Measurements from ENCODE around the gene RFESD. TPM values are rescaled to one million over a fixed set of nuclear protein-coding genes. Genes with fewer than 3 reads are reported as not detected.
"Not testable (repeated sequence)": the region's sequence is repeated elsewhere in the genome, so short reads cannot be mapped to it uniquely, and the experiment has no call there.

Gene RFESD
- total RNA-seq, 1 experiment from 2014 or later, result 1.9 TPM

GRCh38 chr5:95660060-95660459 is 13.5 kb downstream of the RFESD start:
- DNase-seq (ENCODE audit: low read depth), result no peak

DNA sequence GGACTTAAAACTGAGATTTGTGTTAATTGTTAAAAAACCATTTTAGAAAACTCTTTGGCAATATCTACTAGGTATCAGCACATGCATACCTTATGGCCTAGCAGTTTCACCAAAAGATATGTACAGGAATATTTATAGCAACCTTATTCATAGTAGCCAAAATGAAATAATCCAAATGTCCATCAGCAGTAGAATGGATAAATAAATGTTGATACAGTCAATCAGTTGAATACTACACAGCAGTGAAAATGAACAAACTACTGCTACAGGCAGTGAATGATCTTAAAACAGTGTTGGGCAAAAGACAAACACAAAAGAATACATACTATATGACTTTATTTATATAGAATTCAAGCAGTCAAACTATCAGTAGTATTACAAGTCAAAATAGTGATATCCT is 16.4 kb downstream of the RFESD start:
- no peak for DNase-seq (ENCODE audit: low read depth)

DNA sequence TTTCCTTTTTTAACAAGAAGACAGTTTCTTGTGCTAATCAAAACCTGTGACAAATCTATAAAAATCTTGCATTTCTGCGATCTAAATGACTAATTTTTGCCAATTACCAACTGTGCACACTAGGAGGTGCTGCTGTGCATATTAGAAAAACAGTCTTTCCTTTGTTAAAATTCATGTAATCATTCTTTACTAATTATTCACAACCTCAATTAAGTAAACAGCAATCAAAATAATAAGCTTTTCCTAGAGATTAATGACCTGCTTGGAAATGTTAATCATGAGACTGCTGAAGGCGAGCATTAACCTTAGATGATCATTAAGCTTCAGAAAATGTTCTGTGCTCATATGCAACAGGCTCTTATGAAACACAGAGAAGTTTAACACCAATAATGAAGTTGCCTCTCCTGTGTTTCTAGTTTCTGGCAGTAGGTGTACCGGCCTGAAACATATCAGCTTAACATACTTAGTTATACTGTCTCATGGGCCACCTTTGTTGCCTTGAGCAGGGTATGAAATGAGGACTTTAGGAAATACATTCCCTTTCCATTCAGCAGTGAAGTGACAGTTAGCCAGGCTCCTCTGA is 17.7 kb downstream of the RFESD start:
- peak; percentile 50 for DNase-seq (ENCODE audit: low read depth)

DNA sequence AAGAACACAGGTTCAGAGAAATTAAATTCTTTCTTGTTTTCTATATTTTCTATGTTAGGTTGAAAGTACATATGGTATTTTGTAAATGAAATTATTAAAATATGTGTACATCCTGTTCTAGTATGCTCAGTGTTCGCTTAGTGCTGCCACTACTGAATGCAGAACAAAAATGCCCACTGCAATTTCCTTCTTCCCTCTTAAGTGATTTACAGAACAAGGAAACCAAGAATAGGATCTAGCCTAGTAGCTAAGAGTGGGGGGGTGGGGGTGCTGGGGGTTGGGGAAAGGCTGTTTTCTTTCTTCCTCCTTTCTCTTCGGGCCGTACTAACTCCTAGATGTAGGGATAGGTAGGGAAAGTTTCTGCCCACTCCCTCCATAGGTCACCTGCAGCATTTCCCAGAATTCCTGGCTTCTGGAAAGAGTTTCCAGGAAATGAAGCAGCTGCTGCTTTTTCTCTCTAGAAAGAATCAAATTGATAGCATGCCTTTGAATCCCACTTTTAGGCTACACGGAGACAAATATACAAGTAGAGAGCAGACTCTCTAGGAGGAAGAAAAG is 20.6 kb downstream of the RFESD start:
- no peak for DNase-seq (ENCODE audit: low read depth)

GRCh38 chr5:95667678-95668077 is 21.1 kb downstream of the RFESD start:
- no peak for DNase-seq (ENCODE audit: low read depth)

GRCh38 chr5:95668216-95668615 is 21.6 kb downstream of the RFESD start:
- DNase-seq (ENCODE audit: low read depth), result peak; percentile 43

- no peak for DNase-seq (ENCODE audit: low read depth)
Measured at GRCh38 chr5:95668728-95669127, 22.2 kb downstream of the RFESD start.

- peak; percentile 98 for DNase-seq (ENCODE audit: low read depth)
Measured at GRCh38 chr5:95669540-95669939, 23.0 kb downstream of the RFESD start.

DNA sequence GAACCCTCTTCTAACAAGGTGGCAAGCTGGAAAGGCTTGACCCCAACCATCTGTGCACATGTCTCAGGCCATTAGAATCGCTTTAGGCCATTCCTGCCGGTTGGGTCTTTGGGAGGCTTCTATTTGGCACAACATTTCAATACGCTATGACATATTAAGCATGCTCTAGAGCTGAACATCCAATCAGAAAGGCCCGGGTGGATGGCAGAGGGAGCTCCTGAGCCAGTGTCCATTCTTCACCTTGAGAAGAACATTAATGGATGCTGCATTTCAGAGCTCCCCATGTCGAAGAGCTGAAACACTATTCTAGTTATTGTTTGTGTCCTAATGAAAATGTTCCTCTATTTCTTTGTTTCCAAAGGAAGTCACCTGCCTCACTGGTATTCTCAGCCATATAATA is 23.4 kb downstream of the RFESD start:
- no peak for DNase-seq (ENCODE audit: low read depth)

DNA sequence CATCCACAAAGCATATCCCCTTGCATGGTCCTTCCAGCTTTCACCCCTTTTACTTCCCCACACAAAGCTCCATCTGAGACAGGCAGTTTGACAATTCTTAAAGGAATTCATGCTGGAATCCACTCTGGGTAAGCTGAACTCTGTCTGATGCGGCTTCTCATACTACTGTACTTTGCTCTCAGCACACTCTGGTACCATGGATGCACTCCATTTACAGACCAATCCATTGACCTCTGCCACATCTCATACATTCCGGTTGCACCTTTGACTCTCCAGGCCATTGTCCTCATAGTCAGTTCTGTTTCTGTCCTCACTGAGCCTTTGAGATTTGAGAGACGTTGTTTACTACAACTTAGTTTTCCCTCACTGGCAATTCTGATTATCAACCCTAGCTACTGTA is 24.0 kb downstream of the RFESD start:
- no peak for DNase-seq (ENCODE audit: low read depth)

DNA sequence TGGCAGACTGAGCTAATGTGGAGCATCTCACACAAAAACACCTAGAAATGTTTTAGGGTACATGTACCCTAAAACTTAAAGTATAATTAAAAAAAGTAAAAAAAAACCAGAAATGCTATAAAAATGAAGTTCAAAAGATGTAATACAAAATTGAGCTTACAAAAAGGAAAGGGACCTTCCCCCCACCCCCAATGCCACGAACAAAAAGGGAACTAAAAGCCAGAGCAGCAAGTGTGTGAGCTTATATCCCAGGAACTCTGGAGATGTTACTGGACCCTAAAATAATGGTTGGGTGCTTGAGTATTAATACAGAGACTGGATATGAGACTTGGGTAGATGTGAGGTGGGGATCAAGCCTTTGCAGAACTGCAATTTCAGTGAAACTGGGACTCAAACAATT is 25.2 kb downstream of the RFESD start:
- DNase-seq (ENCODE audit: low read depth), result no peak

GRCh38 chr5:95672641-95673040 is 26.1 kb downstream of the RFESD start:
- no peak for DNase-seq (ENCODE audit: low read depth)

- DNase-seq (ENCODE audit: low read depth), result peak; percentile 20
Measured at GRCh38 chr5:95673081-95673480, 26.5 kb downstream of the RFESD start.

- no peak for DNase-seq (ENCODE audit: low read depth)
Measured at GRCh38 chr5:95682891-95683290, 36.3 kb downstream of the RFESD start, which contains the start of gene SPATA9. Gene SPATA9 (minus strand): TSS chr5:95682991. CDS start chr5:95682854, 137 bp downstream.

DNA sequence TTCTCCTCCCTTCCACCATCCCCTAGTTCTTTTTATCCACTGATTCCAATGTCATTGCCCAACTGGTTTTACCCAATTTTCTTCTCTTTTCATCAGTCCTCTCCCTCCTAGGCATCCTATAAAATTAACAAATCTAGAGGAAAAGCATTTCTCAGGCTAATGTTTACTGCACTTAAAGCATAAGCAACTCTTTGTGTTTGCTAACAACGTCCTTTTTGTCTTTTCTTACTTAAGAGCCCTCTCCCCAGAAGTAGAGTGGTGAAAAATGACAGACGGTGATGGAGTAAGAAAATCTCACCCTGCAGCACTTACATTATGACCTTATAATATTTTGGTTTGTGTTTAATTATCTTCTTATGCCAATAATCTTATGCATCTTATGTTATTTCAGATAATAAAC is 37.8 kb downstream of the RFESD start:
- DNase-seq (ENCODE audit: low read depth), result no peak

DNA sequence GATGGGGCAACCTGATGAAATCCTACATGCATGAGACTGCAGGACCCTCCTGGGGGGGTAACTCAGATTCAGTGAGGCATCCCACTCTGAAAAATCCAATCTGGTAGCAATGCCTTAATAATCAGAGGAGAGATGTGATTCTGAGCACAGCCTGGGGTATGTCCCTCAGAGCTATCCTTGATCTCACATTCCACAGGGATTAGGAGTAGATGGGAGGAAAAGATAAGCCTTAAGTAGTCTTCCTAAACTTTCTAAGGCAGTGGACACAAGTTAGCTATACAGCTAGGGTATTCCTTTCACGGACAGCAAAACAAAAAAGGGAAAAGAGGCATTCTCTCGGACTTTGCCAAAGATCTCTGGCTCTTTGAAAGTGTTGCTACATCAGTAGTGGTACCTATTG is 40.1 kb downstream of the RFESD start:
- DNase-seq (ENCODE audit: low read depth), result no peak

- DNase-seq (ENCODE audit: low read depth), result no peak
Measured at GRCh38 chr5:95689680-95690079, 43.1 kb downstream of the RFESD start.

- DNase-seq (ENCODE audit: low read depth), result no peak
Measured at GRCh38 chr5:95690333-95690732, 43.8 kb downstream of the RFESD start.

DNA sequence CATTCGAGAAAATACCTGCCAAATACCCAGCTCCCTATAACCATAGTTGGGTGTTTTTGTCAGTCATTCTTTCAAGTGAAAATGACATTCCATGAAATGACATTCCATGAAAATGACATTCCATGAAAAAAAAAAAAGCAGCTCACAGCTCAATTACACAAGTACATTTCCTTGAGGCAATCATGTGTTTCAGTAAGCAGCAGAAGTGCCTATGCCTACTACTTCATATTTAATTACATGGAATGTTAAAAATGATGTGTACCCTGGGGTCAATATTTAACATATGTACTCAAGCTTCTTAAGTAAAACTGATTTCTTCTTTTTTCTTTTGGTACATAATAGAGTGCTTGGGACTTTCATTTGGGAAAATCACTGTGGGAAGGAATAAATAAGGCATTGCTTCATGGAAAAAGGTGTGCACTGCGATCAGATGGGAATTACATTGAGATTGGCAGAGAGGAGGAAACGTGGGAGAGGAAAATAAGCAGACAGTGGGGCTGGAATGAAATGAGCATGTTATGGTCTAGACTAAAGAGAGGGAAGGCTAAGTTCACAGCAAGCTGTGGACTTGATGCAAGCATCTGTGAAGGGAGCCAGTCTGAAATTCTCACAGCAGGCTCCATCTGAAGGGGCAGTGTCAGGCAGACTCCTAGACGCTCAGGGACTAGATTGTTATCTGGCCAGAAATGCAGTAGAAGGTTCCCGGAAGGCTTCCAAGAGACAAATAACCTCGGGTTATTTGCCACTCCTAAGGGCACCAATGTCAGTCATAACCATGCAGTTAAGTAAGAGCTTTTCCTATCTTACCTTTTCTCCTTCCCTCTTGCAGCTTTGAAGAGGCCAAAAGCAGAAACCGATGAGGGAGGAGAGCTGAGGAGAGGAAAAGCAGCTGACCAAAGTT is 51.5 kb downstream of the RFESD start:
- no peak for DNase-seq (ENCODE audit: low read depth)

- DNase-seq (ENCODE audit: low read depth), result no peak
Measured at GRCh38 chr5:95699337-95699736, 52.8 kb downstream of the RFESD start.

GRCh38 chr5:95701074-95701473 is 54.5 kb downstream of the RFESD start:
- DNase-seq (ENCODE audit: low read depth), result no peak

GRCh38 chr5:95704150-95704549 is 57.6 kb downstream of the RFESD start:
- DNase-seq (ENCODE audit: low read depth), result no peak

DNA sequence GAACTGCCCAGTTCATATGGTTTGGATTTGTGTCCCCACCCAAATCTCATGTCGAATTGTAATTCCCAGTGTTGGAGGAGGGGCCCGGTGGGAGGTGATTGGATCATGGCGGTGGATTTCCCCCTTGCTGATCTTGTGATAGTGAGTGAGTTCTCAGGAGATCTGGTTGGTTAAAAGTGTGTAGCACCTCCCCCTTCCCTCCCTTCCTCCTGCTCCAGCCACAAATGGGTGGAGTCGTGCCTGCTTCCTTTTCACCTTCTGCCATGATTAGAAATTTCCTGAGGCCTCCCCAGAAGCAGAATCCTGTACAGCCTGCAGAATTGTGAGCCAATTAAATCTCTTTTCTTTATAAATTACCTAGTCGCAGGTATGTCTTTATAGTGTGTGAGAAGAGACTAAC is 59.6 kb downstream of the RFESD start:
- DNase-seq (ENCODE audit: low read depth), result not testable (repeated sequence)

Measured in LHCN-M2 (cell line).